Keratinocyte (primary cell): ENCODE results near the gene SEPHS2.

Source experiments
- CTCF ChIP-seq, 3 experiments: IDR thresholded peaks in 1 of 3; conservative IDR thresholded peaks in 1 of 3; optimal IDR thresholded peaks in 1 of 3; 2 replicates in 2 of 3; 3 replicates in 1 of 3; pipeline versions ENCODE3 to v1.5.1; 2011; ENCODE audit warnings: low read length in 3 of 3, mild to moderate bottlenecking in 3 of 3, moderate library complexity in 2 of 3, control low read depth in 1 of 3, inconsistent platforms in 1 of 3; ENCODE audit not compliant: insufficient read depth in 2 of 3; ENCODE audit errors: extremely low read depth in 1 of 3
- EZH2 ChIP-seq: IDR thresholded peaks from one replicate; pipeline ENCODE4 v1.6.1; 2012; ENCODE audit warnings: inconsistent platforms, mild to moderate bottlenecking, low read length, moderate library complexity

- no peak for TF ChIP-seq EZH2
- TF ChIP-seq CTCF (optimal IDR thresholded peaks at IDR 0.05 in 1 of 3, IDR thresholded peaks at IDR 0.05 in 1 of 3, conservative IDR thresholded peaks at IDR 0.05 in 1 of 3; ENCODE audit: extremely low read depth in 1 of 3, insufficient read depth in 2 of 3, low read length in 3 of 3) = no peak
Measured at GRCh38 chr16:30434852-30435251, 10.8 kb downstream of the SEPHS2 start.
